ENCODE data around the gene UCK2. TPM values are rescaled to one million over a fixed set of nuclear protein-coding genes. Genes with fewer than 3 reads are reported as not detected.
A peak's percentile ranks its signal among the peaks of the same experiment; 100 is the strongest.

UCK2 gene
- total and polyA plus RNA-seq, 2 experiments from 2014 or later: 101 to 149 TPM

- TF ChIP-seq CTCF (conservative IDR thresholded peaks at IDR 0.05; ENCODE audit: low read depth in 2 of 2): no peak
- TF ChIP-seq ZNF114 (CRISPR knock-in tag; IDR thresholded peaks at IDR 0.05): no peak
- TF ChIP-seq EZH2 (IDR thresholded peaks at IDR 0.05; ENCODE audit: low read depth, unreplicated experiment): no peak
- no peak for TF ChIP-seq NANOG (IDR thresholded peaks at IDR 0.05; ENCODE audit: borderline replicate concordance)
- no peak for TF ChIP-seq CREB1 (CRISPR knock-in tag; IDR thresholded peaks at IDR 0.05; ENCODE audit: low read depth)
- TF ChIP-seq STAT1 (IDR thresholded peaks at IDR 0.05; ENCODE audit: unreplicated experiment): no peak
- no peak for TF ChIP-seq EZH2phosphoT487 (IDR thresholded peaks at IDR 0.05; ENCODE audit: unreplicated experiment)
Observed at GRCh38 chr1:165837838-165838364, 10.5 kb downstream of the UCK2 start (continued).

DNA sequence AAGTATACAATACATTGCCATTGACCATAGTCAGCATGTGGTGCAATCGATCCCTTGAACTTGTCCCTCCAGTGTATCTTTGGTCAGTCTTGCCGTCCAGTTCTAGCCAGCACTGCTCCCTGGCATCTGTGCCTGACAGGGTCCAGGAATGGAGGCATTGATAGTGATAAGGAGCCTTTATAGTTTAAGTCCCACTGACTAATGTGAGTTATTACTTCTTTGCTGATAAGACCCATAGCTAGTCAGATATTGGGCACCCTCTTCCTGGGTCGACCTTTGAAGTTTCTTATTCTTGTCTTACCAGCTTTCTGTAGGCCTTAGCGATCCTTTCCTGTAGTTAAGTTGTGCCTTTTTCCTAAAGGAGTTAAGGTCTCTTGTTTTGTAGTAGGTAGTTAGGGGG is 13.0 kb downstream of the UCK2 start:
- Histone ChIP-seq H2AFZ (no peak overlapping the region), H3F3A (replicated peaks; ENCODE audit: low read depth) (peaks cover 4% of the 10 kb centered on the region; the same call in 1 of the 2 replicates), H3K4me2 (no peak overlapping the region), H4K20me1 (replicated peaks; ENCODE audit: insufficient read depth) (peaks cover 88% of the 10 kb centered on the region), H3K79me2 (replicated peaks; ENCODE audit: insufficient read depth) (peaks cover 100% of the 10 kb centered on the region), H3K36me3 (ENCODE audit: insufficient read depth) (no peaks in the 10 kb centered on the region), H3K27ac (ENCODE audit: low read depth) (no peak overlapping the region), H3K9me2 (ENCODE audit: insufficient read depth) (no peaks in the 10 kb centered on the region), H3K4me1 (ENCODE audit: insufficient read depth) (peaks cover 92% of the 10 kb centered on the region), H3K4me3 (no peak overlapping the region), H3K27me3 (ENCODE audit: insufficient read depth) (no peaks in the 10 kb centered on the region)
- ATAC-seq: no peak
- Mint-ChIP-seq H3K9me3 (no peaks in the 10 kb centered on the region), H3K36me3 (ENCODE audit: low read depth) (0 out of 3 replicates have a peak, but pooled peaks cover 6% of the 10 kb centered on the region), H3K27ac (peak overlapping the region; percentile 32; the same call in 1 of the 2 replicates), H3K4me1 (peaks cover 76% of the 10 kb centered on the region), H3K27me3 (ENCODE audit: insufficient read depth, low read depth, poor library complexity) (peaks cover 9% of the 10 kb centered on the region), H3K4me3 (no peak overlapping the region)
- DNase-seq (ENCODE audit: low spot score): no peak
- TF ChIP-seq, protein P1, sequence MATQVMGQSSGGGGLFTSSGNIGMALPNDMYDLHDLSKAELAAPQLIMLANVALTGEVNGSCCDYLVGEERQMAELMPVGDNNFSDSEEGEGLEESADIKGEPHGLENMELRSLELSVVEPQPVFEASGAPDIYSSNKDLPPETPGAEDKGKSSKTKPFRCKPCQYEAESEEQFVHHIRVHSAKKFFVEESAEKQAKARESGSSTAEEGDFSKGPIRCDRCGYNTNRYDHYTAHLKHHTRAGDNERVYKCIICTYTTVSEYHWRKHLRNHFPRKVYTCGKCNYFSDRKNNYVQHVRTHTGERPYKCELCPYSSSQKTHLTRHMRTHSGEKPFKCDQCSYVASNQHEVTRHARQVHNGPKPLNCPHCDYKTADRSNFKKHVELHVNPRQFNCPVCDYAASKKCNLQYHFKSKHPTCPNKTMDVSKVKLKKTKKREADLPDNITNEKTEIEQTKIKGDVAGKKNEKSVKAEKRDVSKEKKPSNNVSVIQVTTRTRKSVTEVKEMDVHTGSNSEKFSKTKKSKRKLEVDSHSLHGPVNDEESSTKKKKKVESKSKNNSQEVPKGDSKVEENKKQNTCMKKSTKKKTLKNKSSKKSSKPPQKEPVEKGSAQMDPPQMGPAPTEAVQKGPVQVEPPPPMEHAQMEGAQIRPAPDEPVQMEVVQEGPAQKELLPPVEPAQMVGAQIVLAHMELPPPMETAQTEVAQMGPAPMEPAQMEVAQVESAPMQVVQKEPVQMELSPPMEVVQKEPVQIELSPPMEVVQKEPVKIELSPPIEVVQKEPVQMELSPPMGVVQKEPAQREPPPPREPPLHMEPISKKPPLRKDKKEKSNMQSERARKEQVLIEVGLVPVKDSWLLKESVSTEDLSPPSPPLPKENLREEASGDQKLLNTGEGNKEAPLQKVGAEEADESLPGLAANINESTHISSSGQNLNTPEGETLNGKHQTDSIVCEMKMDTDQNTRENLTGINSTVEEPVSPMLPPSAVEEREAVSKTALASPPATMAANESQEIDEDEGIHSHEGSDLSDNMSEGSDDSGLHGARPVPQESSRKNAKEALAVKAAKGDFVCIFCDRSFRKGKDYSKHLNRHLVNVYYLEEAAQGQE (IDR thresholded peaks at IDR 0.05; ENCODE audit: unreplicated experiment): no peak
- TF ChIP-seq POLR2AphosphoS5 (IDR thresholded peaks at IDR 0.05; ENCODE audit: low read depth) (no peak), CREB1 (CRISPR knock-in tag; IDR thresholded peaks at IDR 0.05; ENCODE audit: low read depth) (no peak), EZH2 (IDR thresholded peaks at IDR 0.05; ENCODE audit: low read depth, unreplicated experiment) (no peak), NANOG (IDR thresholded peaks at IDR 0.05; ENCODE audit: borderline replicate concordance) (no peak), ZNF331 (CRISPR knock-in tag; IDR thresholded peaks at IDR 0.05; ENCODE audit: low read depth) (no peak), ZNF462 (CRISPR knock-in tag; IDR thresholded peaks at IDR 0.05) (no peak), ZNF114 (CRISPR knock-in tag; IDR thresholded peaks at IDR 0.05) (no peak), EZH2phosphoT487 (IDR thresholded peaks at IDR 0.05; ENCODE audit: unreplicated experiment) (no peak)
- TF ChIP-seq, protein P2, sequence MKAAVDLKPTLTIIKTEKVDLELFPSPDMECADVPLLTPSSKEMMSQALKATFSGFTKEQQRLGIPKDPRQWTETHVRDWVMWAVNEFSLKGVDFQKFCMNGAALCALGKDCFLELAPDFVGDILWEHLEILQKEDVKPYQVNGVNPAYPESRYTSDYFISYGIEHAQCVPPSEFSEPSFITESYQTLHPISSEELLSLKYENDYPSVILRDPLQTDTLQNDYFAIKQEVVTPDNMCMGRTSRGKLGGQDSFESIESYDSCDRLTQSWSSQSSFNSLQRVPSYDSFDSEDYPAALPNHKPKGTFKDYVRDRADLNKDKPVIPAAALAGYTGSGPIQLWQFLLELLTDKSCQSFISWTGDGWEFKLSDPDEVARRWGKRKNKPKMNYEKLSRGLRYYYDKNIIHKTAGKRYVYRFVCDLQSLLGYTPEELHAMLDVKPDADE (IDR thresholded peaks at IDR 0.05): no peak
